Stimulated activated CD8-positive, alpha-beta memory T cell treated with anti-CD3 and anti-CD28 coated beads, Interleukin-15, amount 100 ng/mL, for 1 hour (primary cell): ENCODE data around the gene PCDHGB2.
"Not testable (repeated sequence)": the region's sequence is repeated elsewhere in the genome, so short reads cannot be mapped to it uniquely, and the experiment has no call there.

Source experiments
- DNase-seq: peaks from one replicate; pipeline ENCODE4 v3.0.0-alpha.2; 2020; ENCODE audit warnings: low read depth

Gene PCDHGB2

DNA sequence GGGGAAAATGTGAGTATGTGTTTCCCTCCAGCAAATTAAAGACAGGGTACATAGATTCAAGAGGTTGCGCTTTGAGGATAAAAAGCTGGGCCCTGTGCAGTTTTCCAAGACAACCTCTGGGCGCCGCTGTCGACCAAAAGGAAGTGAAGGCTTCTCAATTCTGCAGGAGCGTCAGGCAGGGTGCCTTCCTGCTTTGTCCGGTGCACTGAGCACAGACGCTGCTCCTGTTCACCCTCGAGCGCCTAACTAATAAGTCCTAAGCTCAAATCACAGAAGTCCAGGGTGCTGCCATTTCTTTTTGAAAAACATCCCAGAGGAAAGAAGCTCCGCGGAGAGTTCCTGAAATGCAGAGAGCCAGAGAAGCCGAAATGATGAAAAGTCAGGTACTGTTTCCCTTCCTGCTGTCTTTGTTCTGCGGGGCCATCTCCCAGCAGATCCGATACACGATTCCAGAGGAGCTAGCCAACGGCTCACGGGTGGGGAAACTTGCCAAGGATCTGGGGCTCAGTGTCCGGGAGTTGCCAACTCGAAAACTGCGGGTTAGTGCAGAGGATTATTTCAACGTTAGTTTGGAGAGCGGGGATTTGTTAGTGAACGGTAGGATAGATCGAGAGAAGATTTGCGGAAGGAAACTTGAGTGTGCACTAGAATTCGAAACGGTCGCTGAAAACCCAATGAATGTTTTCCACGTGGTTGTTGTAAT lies 9.7 kb upstream of the PCDHGB2 start, which contains the start of gene PCDHGB1:
PCDHGB1 (plus strand) TSS at position 183 of the 703 bp plus-strand sequence; CDS start at position 345, 162 bp downstream.
- DNase-seq = no peak

DNA sequence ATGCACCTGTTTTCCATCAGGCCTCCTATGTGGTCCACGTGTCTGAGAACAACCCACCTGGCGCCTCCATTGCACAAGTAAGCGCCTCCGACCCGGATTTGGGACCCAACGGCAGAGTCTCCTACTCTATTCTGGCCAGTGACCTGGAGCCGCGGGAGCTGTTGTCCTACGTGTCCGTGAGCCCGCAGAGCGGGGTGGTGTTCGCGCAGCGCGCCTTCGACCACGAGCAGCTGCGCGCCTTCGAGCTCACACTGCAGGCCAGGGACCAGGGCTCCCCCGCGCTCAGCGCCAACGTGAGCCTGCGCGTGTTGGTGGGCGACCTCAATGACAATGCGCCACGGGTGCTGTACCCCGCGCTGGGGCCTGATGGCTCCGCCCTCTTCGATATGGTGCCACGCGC lies 8.2 kb upstream of the PCDHGB2 start:
- no peak for DNase-seq

DNA sequence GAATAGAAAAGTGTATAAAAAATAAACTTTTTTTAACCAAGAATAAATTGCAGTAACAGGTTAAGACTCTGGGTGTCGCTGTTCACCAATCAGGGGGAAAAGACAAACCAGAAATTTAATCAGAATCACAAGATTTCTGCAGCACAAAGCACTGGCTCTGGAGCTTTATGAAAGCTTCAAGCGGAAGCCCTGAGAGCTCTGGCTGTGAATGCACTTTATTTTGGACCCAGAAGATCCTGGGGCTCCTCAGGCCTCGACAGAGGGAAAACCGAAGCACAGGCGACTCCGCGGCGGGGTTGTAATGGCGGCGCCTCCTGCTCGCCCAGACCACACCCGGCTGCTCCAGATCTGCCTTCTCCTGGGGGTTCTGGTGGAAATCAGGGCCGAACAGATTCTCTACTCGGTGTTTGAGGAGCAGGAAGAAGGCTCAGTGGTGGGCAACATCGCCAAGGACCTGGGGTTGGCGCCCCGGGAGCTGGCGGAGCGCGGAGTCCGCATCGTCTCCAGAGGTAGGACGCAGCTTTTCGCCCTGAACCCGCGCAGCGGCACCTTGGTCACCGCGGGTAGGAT lies 4.8 kb upstream of the PCDHGB2 start, which contains the start of gene PCDHGA4:
PCDHGA4 (plus strand) TSS at position 122 of the 570 bp plus-strand sequence; CDS start at position 209, 87 bp downstream.
- no peak for DNase-seq

- DNase-seq = no peak
Observed at GRCh38 chr5:141355641-141356040, 4.2 kb upstream of the PCDHGB2 start.

GRCh38 chr5:141356133-141356532 lies 3.7 kb upstream of the PCDHGB2 start:
- no peak for DNase-seq

- DNase-seq = no peak
Observed at GRCh38 chr5:141356950-141357349, 2.8 kb upstream of the PCDHGB2 start.

- DNase-seq = no peak
Observed at GRCh38 chr5:141360685-141361084, 891 bp downstream of the PCDHGB2 start.

GRCh38 chr5:141362719-141363118 lies 2.9 kb downstream of the PCDHGB2 start:
- no peak for DNase-seq

- no peak for DNase-seq
Observed at GRCh38 chr5:141363952-141364660, 4.3 kb downstream of the PCDHGB2 start, which contains the start of gene PCDHGA5. Gene PCDHGA5 (plus strand): TSS chr5:141364162. CDS start chr5:141364331, 169 bp downstream.

GRCh38 chr5:141366016-141366896 lies 6.5 kb downstream of the PCDHGB2 start:
- no peak for DNase-seq

DNA sequence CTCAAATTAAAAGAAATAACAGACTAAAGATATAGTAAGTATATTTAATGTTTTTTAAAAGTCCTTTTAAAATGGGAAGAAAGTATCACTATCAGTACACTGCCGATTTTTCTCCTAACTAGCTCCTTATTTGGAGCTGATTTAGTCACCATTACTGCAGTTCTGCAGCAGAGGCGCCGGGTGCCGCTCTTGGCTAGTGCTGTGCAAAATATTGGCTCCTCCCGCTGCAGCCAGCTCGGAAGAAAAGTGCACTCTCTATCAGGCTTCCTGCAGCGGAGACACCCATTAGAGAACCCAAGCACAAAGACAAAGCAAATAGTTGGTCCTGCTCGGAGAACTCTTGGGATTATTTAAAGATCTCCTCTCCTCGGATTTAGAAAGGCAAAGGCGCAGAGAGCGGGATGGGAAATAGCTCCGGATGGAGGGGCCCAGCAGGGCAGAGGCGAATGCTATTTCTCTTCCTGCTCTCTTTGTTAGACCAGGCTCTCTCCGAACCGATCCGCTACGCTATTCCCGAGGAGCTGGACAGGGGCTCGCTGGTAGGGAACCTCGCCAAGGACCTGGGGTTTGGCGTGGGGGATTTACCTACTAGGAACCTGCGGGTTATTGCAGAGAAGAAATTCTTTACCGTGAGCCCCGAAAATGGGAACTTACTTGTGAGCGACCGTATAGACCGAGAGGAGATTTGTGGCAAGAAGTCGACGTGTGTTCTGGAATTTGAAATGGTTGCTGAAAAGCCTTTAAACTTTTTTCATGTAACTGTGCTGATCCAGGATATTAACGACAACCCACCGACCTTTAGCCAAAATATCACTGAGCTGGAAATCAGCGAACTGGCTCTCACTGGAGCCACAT lies 10.4 kb downstream of the PCDHGB2 start, which contains the start of gene PCDHGB3:
PCDHGB3 (plus strand) TSS at position 249 of the 855 bp plus-strand sequence; CDS start at position 402, 153 bp downstream.
- DNase-seq = peak; percentile 11

- DNase-seq = no peak
Observed at GRCh38 chr5:141371572-141372475, 12.0 kb downstream of the PCDHGB2 start.

DNA sequence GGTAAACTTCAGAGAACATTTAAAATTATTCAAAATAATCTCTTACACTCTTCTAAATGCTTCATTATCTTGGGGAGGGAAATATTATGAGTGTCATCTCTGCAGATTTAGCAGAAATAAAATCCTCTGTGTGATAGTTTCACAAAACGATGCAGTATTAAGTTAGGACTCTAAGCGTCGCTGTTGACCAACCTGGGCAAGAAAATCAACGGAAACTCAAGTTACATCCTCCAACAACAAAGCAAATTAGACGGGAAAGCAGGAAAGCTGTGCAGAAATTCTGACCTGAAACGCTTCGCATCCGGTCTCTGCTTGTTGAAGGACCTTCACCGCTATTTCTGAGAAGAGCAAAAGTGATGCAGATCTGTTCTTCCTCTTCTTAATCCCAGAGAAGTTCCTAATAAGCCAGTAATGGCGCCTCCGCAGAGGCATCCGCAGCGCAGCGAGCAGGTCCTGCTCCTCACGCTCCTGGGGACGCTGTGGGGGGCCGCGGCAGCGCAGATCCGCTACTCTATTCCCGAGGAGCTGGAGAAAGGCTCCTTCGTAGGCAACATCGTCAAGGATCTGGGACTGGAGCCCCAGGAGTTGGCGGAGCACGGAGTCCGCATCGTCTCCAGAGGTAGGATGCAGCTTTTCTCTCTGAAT lies 14.0 kb downstream of the PCDHGB2 start, which contains the start of gene PCDHGA6:
PCDHGA6 (plus strand) TSS at position 219 of the 645 bp plus-strand sequence; CDS start at position 412, 193 bp downstream.
- DNase-seq = no peak

DNA sequence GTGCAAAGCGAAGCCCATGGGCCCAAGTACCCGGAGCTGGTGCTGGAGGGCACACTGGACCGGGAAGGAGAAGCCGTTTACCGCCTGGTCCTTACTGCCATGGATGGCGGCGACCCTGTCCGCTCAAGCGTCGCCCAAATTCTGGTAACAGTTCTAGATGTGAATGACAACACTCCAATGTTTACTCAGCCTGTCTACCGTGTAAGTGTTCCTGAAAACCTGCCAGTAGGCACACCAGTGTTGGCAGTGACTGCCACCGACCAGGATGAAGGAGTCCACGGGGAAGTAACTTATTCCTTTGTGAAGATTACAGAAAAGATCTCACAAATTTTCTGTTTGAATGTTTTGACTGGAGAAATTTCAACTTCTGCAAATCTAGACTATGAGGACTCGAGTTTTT lies 14.8 kb downstream of the PCDHGB2 start:
- no peak for DNase-seq

DNA sequence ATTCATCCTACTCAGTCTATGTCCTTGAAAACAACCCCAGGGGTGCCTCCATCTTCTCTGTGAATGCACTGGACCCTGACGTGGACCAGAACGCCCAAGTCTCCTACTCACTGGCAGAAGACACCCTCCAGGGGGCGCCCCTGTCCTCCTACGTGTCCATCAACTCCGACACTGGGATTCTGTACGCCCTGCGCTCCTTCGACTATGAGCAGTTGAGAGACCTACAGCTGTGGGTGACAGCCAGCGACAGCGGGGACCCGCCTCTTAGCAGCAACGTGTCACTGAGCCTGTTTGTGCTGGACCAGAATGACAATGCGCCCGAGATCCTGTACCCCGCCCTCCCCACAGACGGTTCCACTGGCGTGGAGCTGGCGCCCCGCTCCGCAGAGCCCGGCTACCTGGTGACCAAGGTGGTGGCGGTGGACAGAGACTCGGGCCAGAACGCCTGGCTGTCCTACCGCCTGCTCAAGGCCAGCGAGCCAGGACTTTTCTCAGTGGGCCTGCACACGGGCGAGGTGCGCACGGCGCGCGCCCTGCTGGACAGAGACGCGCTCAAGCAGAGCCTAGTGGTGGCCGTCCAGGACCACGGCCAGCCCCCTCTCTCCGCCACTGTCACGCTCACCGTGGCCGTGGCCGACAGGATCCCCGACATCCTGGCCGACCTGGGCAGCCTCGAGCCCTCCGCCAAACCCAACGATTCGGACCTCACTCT lies 15.8 kb downstream of the PCDHGB2 start:
- not testable (repeated sequence) for DNase-seq

- no peak for DNase-seq
Observed at GRCh38 chr5:141382469-141383294, 22.9 kb downstream of the PCDHGB2 start, which contains the start of gene PCDHGA7. Gene PCDHGA7 (plus strand): TSS chr5:141382742. CDS start chr5:141382900, 158 bp downstream.

GRCh38 chr5:141383345-141383744 lies 23.6 kb downstream of the PCDHGB2 start:
- DNase-seq = no peak
